IMR-90 (cell line): ENCODE measurements around the gene PRORP. TPM values are rescaled to one million over a fixed set of nuclear protein-coding genes. Genes with fewer than 3 reads are reported as not detected.

ENCODE experiments used
- ATAC-seq: fragments of 200-7000 bp; cut with Tn5 transposase; 2 replicates; pipeline ENCODE4 v1.9.1; 2020; ENCODE audit warnings: low read depth, mild to moderate bottlenecking, moderate library complexity
- BruUV-seq: library from RNA; stranded (reverse); fragments of 400-500 nt; replicated peaks from 2 replicates; lab custom pipeline; 2021; lab: Mats Ljungman, UMichigan
- CTCF ChIA-PET: fragments of 300-600 bp; formaldehyde crosslinking; extraction: SDS; loops from one replicate; lab custom pipeline; 2021; ENCODE audit warnings: antibody characterized with exemption; lab: Yijun Ruan, JAX
- POLR2A ChIA-PET: fragments of 300-600 bp; sonication (Branson Sonifier 250); formaldehyde crosslinking; loops from one replicate; lab custom pipeline; 2022; ENCODE audit warnings: antibody characterized with exemption; ENCODE audit not compliant: unreplicated experiment; lab: Charles Lee
- DNase-seq: peaks from one replicate; pipeline ENCODE4 v3.0.0; 2013
- H2AFZ ChIP-seq: replicated peaks from 2 replicates; pipeline ENCODE3; 2013; ENCODE audit warnings: low read length, mild to moderate bottlenecking; ENCODE audit not compliant: poor library complexity
- H2AK5ac ChIP-seq: 2 replicates; pipeline ENCODE4 v1.6.1; 2013; ENCODE audit warnings: low read depth, low read length, inconsistent platforms
- H2AK9ac ChIP-seq: replicated peaks from 2 replicates; pipeline ENCODE3; 2013; ENCODE audit warnings: mild to moderate bottlenecking, low read depth, low read length, moderate library complexity; ENCODE audit not compliant: poor library complexity
- H2BK120ac ChIP-seq: 2 replicates; pipeline ENCODE4 v1.6.1; 2013; ENCODE audit warnings: low read depth, low read length, inconsistent platforms
- H2BK15ac ChIP-seq: 3 replicates; pipeline ENCODE4 v1.6.1; 2013; ENCODE audit warnings: low read depth, low read length, inconsistent platforms
- H2BK20ac ChIP-seq: 2 replicates; pipeline ENCODE4 v1.6.1; 2013; ENCODE audit warnings: low read depth, mild to moderate bottlenecking, inconsistent platforms, low read length, moderate library complexity
- H2BK5ac ChIP-seq: 2 replicates; pipeline ENCODE4 v1.6.1; 2013; ENCODE audit warnings: mild to moderate bottlenecking, low read depth, low read length, inconsistent platforms; ENCODE audit not compliant: poor library complexity, severe bottlenecking
- H3K14ac ChIP-seq: replicated peaks from 2 replicates; pipeline ENCODE4 v1.6.1; 2013; ENCODE audit warnings: low read depth, low read length, inconsistent platforms
- H3K18ac ChIP-seq: 2 replicates; pipeline ENCODE4 v1.6.1; 2013; ENCODE audit warnings: low read depth, low read length, control low read depth
- H3K23ac ChIP-seq: 2 replicates; pipeline ENCODE4 v1.6.1; 2013; ENCODE audit warnings: low read depth, low read length, inconsistent platforms
- H3K27ac ChIP-seq: 2 replicates; pipeline ENCODE4 v1.5.1; 2013; ENCODE audit warnings: mild to moderate bottlenecking, control low read depth, low read length; ENCODE audit not compliant: insufficient read depth
- H3K27me3 ChIP-seq: 2 replicates; pipeline ENCODE4 v1.6.1; 2013; ENCODE audit warnings: low read length; ENCODE audit not compliant: control insufficient read depth, insufficient read depth
- H3K36me3 ChIP-seq: 2 replicates; pipeline ENCODE4 v1.6.1; 2013; ENCODE audit warnings: low read length, mixed read lengths; ENCODE audit not compliant: control insufficient read depth, insufficient read depth
- H3K4ac ChIP-seq: 2 replicates; pipeline ENCODE4 v1.6.1; 2013; ENCODE audit warnings: low read depth, low read length, inconsistent platforms
- H3K4me1 ChIP-seq: 2 replicates; pipeline ENCODE4 v1.6.1; 2013; ENCODE audit warnings: low read length, mixed read lengths; ENCODE audit not compliant: control insufficient read depth, insufficient read depth
- H3K4me2 ChIP-seq: 2 replicates; pipeline ENCODE4 v1.6.1; 2013; ENCODE audit warnings: low read depth, mild to moderate bottlenecking, control low read depth, low read length, moderate library complexity
- H3K4me3 ChIP-seq: 2 replicates; pipeline ENCODE4 v1.5.1; 2013; ENCODE audit warnings: low read depth, mild to moderate bottlenecking, control low read depth, low read length, moderate library complexity; ENCODE audit not compliant: insufficient read depth
- H3K56ac ChIP-seq: 2 replicates; pipeline ENCODE4 v1.6.1; 2013; ENCODE audit warnings: low read length, inconsistent platforms; ENCODE audit not compliant: insufficient read depth; ENCODE audit errors: extremely low read depth
- H3K79me1 ChIP-seq, 2 experiments: 2 replicates each; pipeline ENCODE4 v1.6.1; 2013; ENCODE audit warnings: low read length in 2 of 2, inconsistent platforms in 1 of 2, low read depth in 1 of 2
- H3K9ac ChIP-seq: 2 replicates; pipeline ENCODE4 v1.6.1; 2013; ENCODE audit warnings: low read depth, low read length, control low read depth
- H3K9me1 ChIP-seq: 2 replicates; pipeline ENCODE4 v1.6.1; 2013; ENCODE audit warnings: low read length, inconsistent platforms; ENCODE audit not compliant: insufficient read depth
- H3K9me3 ChIP-seq: 2 replicates; pipeline ENCODE4 v1.6.1; 2013; ENCODE audit warnings: low read length; ENCODE audit not compliant: control insufficient read depth, insufficient read depth
- H4K20me1 ChIP-seq: 2 replicates; pipeline ENCODE4 v1.6.1; 2013; ENCODE audit warnings: low read length, inconsistent platforms; ENCODE audit not compliant: insufficient read depth
- H4K5ac ChIP-seq: 2 replicates; pipeline ENCODE4 v1.6.1; 2013; ENCODE audit warnings: mild to moderate bottlenecking, low read depth, low read length, control low read depth
- H4K8ac ChIP-seq, 2 experiments: 2 replicates each; pipeline ENCODE4 v1.6.1; 2013; ENCODE audit warnings: low read depth in 2 of 2, low read length in 2 of 2, control low read depth in 1 of 2, inconsistent platforms in 1 of 2
- H4K91ac ChIP-seq: 2 replicates; pipeline ENCODE4 v1.6.1; 2013; ENCODE audit warnings: low read depth, low read length, inconsistent platforms; ENCODE audit not compliant: insufficient read depth
- CEBPB ChIP-seq: IDR thresholded peaks from 2 replicates; pipeline ENCODE4 v1.6.1; 2012; ENCODE audit warnings: low read depth, low read length, improper control_type of control experiment
- CHD1 ChIP-seq: IDR thresholded peaks from 2 replicates; pipeline ENCODE4 v1.6.1; 2012; ENCODE audit warnings: low read depth, low read length, improper control_type of control experiment
- CTCF ChIP-seq: conservative IDR thresholded peaks from 2 replicates; pipeline ENCODE4 v1.5.1; 2012; ENCODE audit warnings: mild to moderate bottlenecking, low read depth, low read length, improper control_type of control experiment
- MAZ ChIP-seq: IDR thresholded peaks from 2 replicates; pipeline ENCODE4 v1.6.1; 2012; ENCODE audit warnings: low read depth, mild to moderate bottlenecking, low read length, improper control_type of control experiment, moderate library complexity, borderline replicate concordance
- SMC3 ChIP-seq: fragments of 150-350 bp; IDR thresholded peaks from 2 replicates; pipeline ENCODE4 v1.6.1; 2016; ENCODE audit warnings: low read depth, mild to moderate bottlenecking, antibody characterized with exemption, low read length, moderate library complexity
- WGBS, 2 experiments: methylation state at CpG; one replicate each; pipeline versions ENCODE4 v1.1.5 to v1.1.7; 2013; ENCODE audit warnings: missing lambda C conversion rate in 2 of 2; ENCODE audit not compliant: insufficient read length in 1 of 2; ENCODE audit errors: extremely low coverage in 2 of 2; 5-methylcytosine and 5-hydroxymethylcytosine counted together
- dilution Hi-C: fragments of 300-500 bp; cut with HindIII; formaldehyde crosslinking; loops from one replicate; pipeline ENCODE4 v1.14.3; 2018; ENCODE audit warnings: low sequenced_read_pairs; ENCODE audit not compliant: unreplicated experiment
- in situ Hi-C: fragments of 300-500 bp; cut with MboI; formaldehyde crosslinking; loops from 3 replicates; pipeline ENCODE4 v1.14.3; 2019; ENCODE audit warnings: low sequenced_read_pairs, inconsistent platforms, mixed read lengths
- intact Hi-C: fragments of 100-400 bp; cut with micrococcal nuclease; formaldehyde crosslinking; loops from 2 replicates; pipeline ENCODE4 v1.10.0; 2022
- polyA plus RNA-seq, 3 experiments: library from polyadenylated mRNA; depleted of rRNA; stranded (reverse); fragments of >200 nt; gene quantifications; 2 replicates each; pipeline ENCODE4 v1.2.3, GENCODE V29; 2012; ENCODE audit warnings: low replicate concordance in 1 of 3
- total RNA-seq: library from RNA; depleted of rRNA; stranded (reverse); fragments of >200 nt; gene quantifications from 2 replicates; pipeline ENCODE4 v1.2.3, GENCODE V29; 2012

Gene PRORP
- total and polyA plus RNA-seq, 2 of the 4 experiments (the other 2 are of a cell fraction) = 18.0 to 50.5 TPM

- WGBS, 2 experiments = 0 to 100% methylated on average over 3 to 4 of the region's 34 CpGs
- Histone ChIP-seq H4K91ac (peak overlapping the region; percentile 97), H4K5ac (peak overlapping the region; percentile 63; the same call in 1 of the 2 replicates), H2AK9ac (peak overlapping the region; percentile 97), H3K9me3 (no peaks in the 10 kb centered on the region), H3K4me3 (peak overlapping the region; percentile 82), H2BK20ac (no peak overlapping the region), H3K18ac (peak overlapping the region; percentile 40), H3K14ac (peak overlapping the region; percentile 72), H3K4me2 (peak overlapping the region; percentile 86), H3K79me1 (peaks cover 24 to 67% of the 10 kb centered on the region in 2 experiments), H2BK120ac (peak overlapping the region; percentile 96; the same call in 1 of the 2 replicates), H2BK15ac (peak overlapping the region; percentile 91; the same call in 1 of the 3 replicates), H2AK5ac (peak overlapping the region; percentile 83), H3K36me3 (peaks cover 6% of the 10 kb centered on the region), H3K4me1 (peaks cover 5% of the 10 kb centered on the region), H2AFZ (peak overlapping the region; percentile 100), H3K9ac (peak overlapping the region; percentile 92), H4K20me1 (no peaks in the 10 kb centered on the region), H3K56ac (peak overlapping the region; percentile 100), H3K23ac (peak overlapping the region; percentile 52; the same call in 1 of the 2 replicates), H3K27me3 (no peaks in the 10 kb centered on the region), H3K9me1 (0 out of 2 replicates have a peak, but pooled peaks cover 6% of the 10 kb centered on the region), H3K27ac (peak overlapping the region; percentile 92), H4K8ac (peak overlapping the region; percentile 90 to 99), H3K4ac (peak overlapping the region; percentile 97), H2BK5ac (peak overlapping the region; percentile 93)
- no peak for DNase-seq
- intact Hi-C loops = no loop called here
- in situ Hi-C loops = no loop called here
- dilution Hi-C loops = no loop called here
- peak; percentile 78 for ATAC-seq
- POLR2A ChIA-PET = interaction anchor here (0.7 kb wide), 1 partner anchor 209 kb away, joined by 5 read pairs; no protein-coding TSS in a partner anchor
- TF ChIP-seq CHD1 = peak; percentile 11; the same call in 1 of the 2 replicates
- TF ChIP-seq SMC3 = no peak
- no peak for TF ChIP-seq CTCF
- peak; percentile 85 for TF ChIP-seq MAZ
- TF ChIP-seq CEBPB = no peak
- CTCF ChIA-PET = interaction anchor here (0.7 kb wide), 1 partner anchor 283 kb away, joined by 3 read pairs; the partner anchor contains the start of gene NFKBIA
- TSS peak; percentile 75 for BruUV-seq
These were observed 1.1 kb upstream of the PRORP start for GRCh38 chr14:35121026-35121886.
